B cell (primary cell): ENCODE measurements around the gene BRINP3. TPM values are rescaled to one million over a fixed set of nuclear protein-coding genes. Genes with fewer than 3 reads are reported as not detected.

ENCODE experiments used
- ATAC-seq: fragments of 200-7000 bp; cut with Tn5 transposase; one replicate; pipeline ENCODE4 v1.10.0; 2021; ENCODE audit warnings: low read depth, mild to moderate bottlenecking, moderate number of reproducible peaks, moderate library complexity
- CTCF ChIA-PET: fragments of 350-600 bp; sonication (Branson Sonifier 250); formaldehyde crosslinking; loops from one replicate; lab custom pipeline; 2021; ENCODE audit warnings: antibody characterized with exemption, inconsistent platforms; lab: Charles Lee
- POLR2A ChIA-PET: fragments of 350-600 bp; sonication (Branson Sonifier 250); formaldehyde crosslinking; loops from one replicate; lab custom pipeline; 2021; ENCODE audit warnings: antibody characterized with exemption; lab: Charles Lee
- DNase-seq: peaks from one replicate; pipeline ENCODE4 v3.0.0; 2013
- H2AFZ ChIP-seq: 2 replicates; pipeline ENCODE4 v1.6.1; 2012; ENCODE audit warnings: mild to moderate bottlenecking, low read depth, low read length; ENCODE audit not compliant: insufficient read depth, poor library complexity, severe bottlenecking
- H3K27ac ChIP-seq, 2 donors: 1 replicate in 1 of 2; 2 replicates in 1 of 2; pipeline ENCODE4 v1.5.1; 2012 to 2013; ENCODE audit warnings: low read length in 2 of 2, mild to moderate bottlenecking in 2 of 2, moderate library complexity in 1 of 2
- H3K27me3 ChIP-seq, 4 experiments: fragments of 200-600 bp in 1 of 4; sonication (generic) in 1 of 4; replicated peaks in 1 of 4; 1 replicate in 2 of 4; 2 replicates in 2 of 4; pipeline versions ENCODE4 v1.6.1 to v1.7.0; 2013 to 2016; ENCODE audit warnings: low read length in 3 of 4, mild to moderate bottlenecking in 2 of 4, mixed read lengths in 1 of 4, moderate library complexity in 1 of 4; ENCODE audit not compliant: insufficient read depth in 4 of 4, control insufficient read depth in 3 of 4; ENCODE audit errors: control extremely low read depth in 1 of 4
- H3K36me3 ChIP-seq, 2 experiments: replicated peaks in 1 of 2; 1 replicate in 1 of 2; 2 replicates in 1 of 2; pipeline versions ENCODE4 v1.6.1 to v1.7.1; 2013; ENCODE audit warnings: low read length in 1 of 2; ENCODE audit not compliant: insufficient read depth in 2 of 2, control insufficient read depth in 1 of 2; ENCODE audit errors: control extremely low read depth in 1 of 2, extremely low read depth in 1 of 2
- H3K4me1 ChIP-seq, 2 donors: fragments of 200-600 bp in 1 of 2; sonication (generic) in 1 of 2; 1 replicate in 1 of 2; 2 replicates in 1 of 2; pipeline versions ENCODE4 v1.5.1 to v1.6.1; 2013 to 2017; ENCODE audit warnings: low read length in 2 of 2; ENCODE audit not compliant: control insufficient read depth in 2 of 2, insufficient read depth in 2 of 2
- H3K4me2 ChIP-seq: replicated peaks from 2 replicates; pipeline ENCODE3; 2012; ENCODE audit warnings: mild to moderate bottlenecking, low read depth, low read length; ENCODE audit not compliant: poor library complexity, severe bottlenecking
- H3K4me3 ChIP-seq, 5 experiments: fragments of 200-600 bp in 1 of 5; sonication (generic) in 1 of 5; 1 replicate in 3 of 5; 2 replicates in 2 of 5; pipeline versions ENCODE4 v1.5.1 to v1.7.0; 2011 to 2016; ENCODE audit warnings: low read length in 4 of 5, mild to moderate bottlenecking in 4 of 5, low read depth in 2 of 5, control low read depth in 1 of 5, moderate library complexity in 1 of 5; ENCODE audit not compliant: insufficient read depth in 1 of 5; ENCODE audit errors: control extremely low read depth in 1 of 5, extremely low read depth in 1 of 5
- H3K79me2 ChIP-seq: fragments of 200-600 bp; sonication (generic); one replicate; pipeline ENCODE4 v1.6.0; 2016; ENCODE audit warnings: low read length; ENCODE audit not compliant: control insufficient read depth, insufficient read depth
- H3K9ac ChIP-seq: fragments of 200-600 bp; sonication (generic); 2 replicates; pipeline ENCODE4 v1.6.1; 2017; ENCODE audit warnings: mild to moderate bottlenecking, low read length, moderate library complexity
- H3K9me3 ChIP-seq, 3 donors: one replicate each; pipeline versions ENCODE4 v1.6.1 to v1.7.1; 2013; ENCODE audit warnings: low read length in 2 of 3; ENCODE audit not compliant: control insufficient read depth in 2 of 3, insufficient read depth in 1 of 3; ENCODE audit errors: control extremely low read depth in 1 of 3
- H4K20me1 ChIP-seq: 2 replicates; pipeline ENCODE4 v1.6.0; 2012; ENCODE audit warnings: mild to moderate bottlenecking, low read length; ENCODE audit not compliant: insufficient read depth, control insufficient read depth, poor library complexity, severe bottlenecking
- H3K27ac Mint-ChIP-seq: one replicate; pipeline ENCODE4 v1.8.0; 2021; ENCODE audit warnings: mixed read lengths
- H3K27me3 Mint-ChIP-seq: one replicate; pipeline ENCODE4 v1.8.0; 2021; ENCODE audit warnings: mixed read lengths
- H3K4me1 Mint-ChIP-seq: one replicate; pipeline ENCODE4 v1.8.0; 2021; ENCODE audit warnings: mixed read lengths
- H3K4me3 Mint-ChIP-seq: one replicate; pipeline ENCODE4 v1.8.0; 2021; ENCODE audit warnings: mixed read lengths
- H3K9me3 Mint-ChIP-seq: one replicate; pipeline ENCODE4 v1.8.0; 2022; ENCODE audit warnings: mixed read lengths; ENCODE audit not compliant: insufficient read depth
- EZH2 ChIP-seq: IDR thresholded peaks from 2 replicates; pipeline ENCODE4 v1.6.1; 2012; ENCODE audit warnings: borderline replicate concordance, low read depth, mild to moderate bottlenecking, moderate library complexity, low read length; ENCODE audit not compliant: insufficient read depth, poor library complexity, severe bottlenecking
- WGBS: methylation state at CpG from one replicate; pipeline ENCODE4 v1.1.5; 2013; ENCODE audit warnings: missing lambda C conversion rate; ENCODE audit not compliant: insufficient coverage; 5-methylcytosine and 5-hydroxymethylcytosine counted together
- intact Hi-C: fragments of 100-400 bp; cut with micrococcal nuclease; formaldehyde crosslinking; loops from one replicate; pipeline ENCODE4 v1.10.0; 2022
- polyA plus RNA-seq: library from polyadenylated mRNA; depleted of rRNA; stranded (reverse); fragments of >200 nt; gene quantifications from 2 replicates; pipeline ENCODE4 v1.2.3, GENCODE V29; 2012
- total RNA-seq, 2 donors: library from RNA; stranded (reverse); fragments of 120-200 nt in 1 of 2; gene quantifications; 1 replicate in 1 of 2; 2 replicates in 1 of 2; pipeline versions ENCODE4 v1.2.3 to v1.2.4, GENCODE V29; 2013 to 2022
- TF ChIP-seq, protein P1 (sequence below): fragments of 200-600 bp; IDR thresholded peaks from one replicate; pipeline ENCODE4 v1.8.0; 2022; ENCODE audit warnings: antibody characterized with exemption, mild to moderate bottlenecking

Gene BRINP3
- total and polyA plus RNA-seq, 2 donors (not counting 1 experiment from before 2014, with no cell fraction given), result not detected

DNA sequence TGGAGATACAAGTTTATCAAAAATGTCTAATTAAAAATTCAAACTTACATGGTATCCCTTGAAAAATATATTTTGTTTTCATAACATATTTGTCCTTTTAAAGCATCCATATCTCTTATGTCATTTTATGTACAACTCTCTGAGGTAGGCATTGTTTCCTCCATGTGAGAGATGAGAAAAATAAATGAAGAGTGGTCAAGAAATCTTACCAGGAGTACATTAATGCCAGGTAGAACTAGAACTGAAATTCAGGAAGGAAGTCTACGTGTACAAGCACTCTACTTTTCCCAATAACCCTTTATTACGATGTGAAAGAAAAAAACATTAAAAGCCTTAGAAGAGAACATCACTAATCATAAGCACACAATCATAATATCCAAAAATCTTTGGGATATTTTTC, 5.6 kb downstream of the BRINP3 start:
- Histone ChIP-seq H3K4me1 (no peaks in the 10 kb centered on the region), H3K4me3 (no peak overlapping the region), H3K9ac (no peak overlapping the region), H3K27me3 (peaks cover 0 to 12% (median 6%) of the 10 kb centered on the region in 4 experiments), H2AFZ (no peak overlapping the region), H3K79me2 (no peaks in the 10 kb centered on the region), H3K27ac (no peak overlapping the region), H4K20me1 (no peaks in the 10 kb centered on the region), H3K9me3 (peaks cover 0 to 4% (median 0%) of the 10 kb centered on the region in 3 donors), H3K36me3 (no peaks in the 10 kb centered on the region), H3K4me2 (no peak overlapping the region)
- ChIA-PET POLR2A (no interaction called here), CTCF (no interaction called here)
- no CpG with 5 or more reads among the region's 2 CpGs for WGBS
- intact Hi-C loops, result no loop called here
- ATAC-seq, result no peak
- DNase-seq, result no peak
- Mint-ChIP-seq H3K27me3 (peaks cover 16% of the 10 kb centered on the region), H3K4me3 (no peak overlapping the region), H3K27ac (no peak overlapping the region), H3K4me1 (no peaks in the 10 kb centered on the region), H3K9me3 (peaks cover 2% of the 10 kb centered on the region)
- TF ChIP-seq EZH2, result no peak
- TF ChIP-seq, protein P1, sequence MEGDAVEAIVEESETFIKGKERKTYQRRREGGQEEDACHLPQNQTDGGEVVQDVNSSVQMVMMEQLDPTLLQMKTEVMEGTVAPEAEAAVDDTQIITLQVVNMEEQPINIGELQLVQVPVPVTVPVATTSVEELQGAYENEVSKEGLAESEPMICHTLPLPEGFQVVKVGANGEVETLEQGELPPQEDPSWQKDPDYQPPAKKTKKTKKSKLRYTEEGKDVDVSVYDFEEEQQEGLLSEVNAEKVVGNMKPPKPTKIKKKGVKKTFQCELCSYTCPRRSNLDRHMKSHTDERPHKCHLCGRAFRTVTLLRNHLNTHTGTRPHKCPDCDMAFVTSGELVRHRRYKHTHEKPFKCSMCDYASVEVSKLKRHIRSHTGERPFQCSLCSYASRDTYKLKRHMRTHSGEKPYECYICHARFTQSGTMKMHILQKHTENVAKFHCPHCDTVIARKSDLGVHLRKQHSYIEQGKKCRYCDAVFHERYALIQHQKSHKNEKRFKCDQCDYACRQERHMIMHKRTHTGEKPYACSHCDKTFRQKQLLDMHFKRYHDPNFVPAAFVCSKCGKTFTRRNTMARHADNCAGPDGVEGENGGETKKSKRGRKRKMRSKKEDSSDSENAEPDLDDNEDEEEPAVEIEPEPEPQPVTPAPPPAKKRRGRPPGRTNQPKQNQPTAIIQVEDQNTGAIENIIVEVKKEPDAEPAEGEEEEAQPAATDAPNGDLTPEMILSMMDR, result no peak

- H3K9me3 Mint-ChIP-seq, result no peaks in the 10 kb centered on the region
- Histone ChIP-seq H3K4me2 (no peak overlapping the region), H3K4me3 (no peak overlapping the region), H3K9ac (no peak overlapping the region), H3K79me2 (no peaks in the 10 kb centered on the region), H3K36me3 (no peaks in the 10 kb centered on the region), H3K9me3 (no peaks in the 10 kb centered on the region), H4K20me1 (no peaks in the 10 kb centered on the region), H3K4me1 (no peaks in the 10 kb centered on the region), H2AFZ (no peak overlapping the region), H3K27me3 (no peaks in the 10 kb centered on the region), H3K27ac (no peak overlapping the region)
- POLR2A ChIA-PET, result no interaction called here
- no CpG with 5 or more reads among the region's 2 CpGs for WGBS
- CTCF ChIA-PET, result no interaction called here
- no peaks in the 10 kb centered on the region for H3K27me3 Mint-ChIP-seq
- ATAC-seq (no peak), DNase-seq (no peak)
- intact Hi-C loops, result no loop called here
- no peaks in the 10 kb centered on the region for H3K4me1 Mint-ChIP-seq
- no peak overlapping the region for H3K27ac Mint-ChIP-seq
- TF ChIP-seq EZH2, result no peak
- TF ChIP-seq, protein P1, result no peak
- no peak overlapping the region for H3K4me3 Mint-ChIP-seq
Observed at GRCh38 chr1:190464690-190465089, 13.0 kb downstream of the BRINP3 start.
